ENCODE results near the gene LAMB1.
A peak's percentile ranks its signal among the peaks of the same experiment; 100 is the strongest.

Gene LAMB1

DNA sequence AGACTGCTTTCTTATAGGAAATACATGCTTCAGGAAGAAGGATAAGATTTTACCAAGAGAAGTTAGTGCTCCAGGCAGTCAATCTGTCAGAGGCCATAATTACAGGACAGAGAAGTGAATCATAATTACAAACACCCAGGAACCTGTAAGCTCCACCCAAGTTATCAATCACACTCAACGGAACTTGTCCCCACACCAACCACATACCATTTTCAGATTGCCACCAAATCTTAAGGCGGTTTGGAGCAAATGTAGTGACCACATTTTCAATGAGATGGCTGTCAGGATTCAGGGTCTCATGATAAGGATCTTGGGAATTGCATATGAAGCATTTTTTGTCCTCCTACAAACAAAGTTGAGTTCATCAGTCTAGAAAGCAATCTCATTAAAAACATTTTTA is 4.8 kb downstream of the LAMB1 start:
- no peak for DNase-seq

DNA sequence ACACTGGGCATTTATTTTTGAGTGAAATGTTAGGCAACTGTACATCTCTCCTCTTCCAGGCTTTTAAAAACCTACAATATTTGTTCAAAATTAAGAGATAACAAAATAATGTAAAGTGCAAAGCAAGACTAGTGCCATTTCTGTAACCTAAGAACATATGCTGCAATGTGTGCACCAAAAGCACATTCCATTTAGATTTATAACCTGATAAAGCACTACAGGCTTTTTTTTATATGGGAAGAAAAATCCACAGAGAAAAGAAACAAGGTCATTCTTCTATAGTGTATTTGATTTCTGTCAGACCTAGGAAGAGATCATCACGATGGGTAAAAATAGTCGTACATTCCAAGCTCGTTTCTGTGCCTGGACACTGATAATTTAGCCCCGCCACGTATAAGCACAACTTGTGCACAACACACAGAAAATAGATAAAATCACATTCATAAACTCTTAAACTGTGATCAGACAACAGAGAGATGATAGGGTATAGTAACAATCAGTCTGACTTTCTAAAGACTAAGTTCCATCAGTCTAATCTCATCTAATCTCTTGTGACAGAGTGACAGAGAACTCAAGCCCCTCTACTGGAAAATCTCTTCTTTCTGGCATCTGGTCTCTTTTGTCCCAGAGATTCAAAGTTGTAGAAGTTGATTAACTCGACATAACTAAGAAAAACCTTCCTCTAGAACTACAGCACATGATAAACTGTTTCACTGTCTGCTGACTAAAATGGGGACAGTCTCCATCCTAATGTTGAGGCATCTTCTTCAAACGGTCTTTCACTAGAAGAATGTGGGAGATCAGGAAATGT is 6.7 kb downstream of the LAMB1 start:
- no peak for DNase-seq

DNA sequence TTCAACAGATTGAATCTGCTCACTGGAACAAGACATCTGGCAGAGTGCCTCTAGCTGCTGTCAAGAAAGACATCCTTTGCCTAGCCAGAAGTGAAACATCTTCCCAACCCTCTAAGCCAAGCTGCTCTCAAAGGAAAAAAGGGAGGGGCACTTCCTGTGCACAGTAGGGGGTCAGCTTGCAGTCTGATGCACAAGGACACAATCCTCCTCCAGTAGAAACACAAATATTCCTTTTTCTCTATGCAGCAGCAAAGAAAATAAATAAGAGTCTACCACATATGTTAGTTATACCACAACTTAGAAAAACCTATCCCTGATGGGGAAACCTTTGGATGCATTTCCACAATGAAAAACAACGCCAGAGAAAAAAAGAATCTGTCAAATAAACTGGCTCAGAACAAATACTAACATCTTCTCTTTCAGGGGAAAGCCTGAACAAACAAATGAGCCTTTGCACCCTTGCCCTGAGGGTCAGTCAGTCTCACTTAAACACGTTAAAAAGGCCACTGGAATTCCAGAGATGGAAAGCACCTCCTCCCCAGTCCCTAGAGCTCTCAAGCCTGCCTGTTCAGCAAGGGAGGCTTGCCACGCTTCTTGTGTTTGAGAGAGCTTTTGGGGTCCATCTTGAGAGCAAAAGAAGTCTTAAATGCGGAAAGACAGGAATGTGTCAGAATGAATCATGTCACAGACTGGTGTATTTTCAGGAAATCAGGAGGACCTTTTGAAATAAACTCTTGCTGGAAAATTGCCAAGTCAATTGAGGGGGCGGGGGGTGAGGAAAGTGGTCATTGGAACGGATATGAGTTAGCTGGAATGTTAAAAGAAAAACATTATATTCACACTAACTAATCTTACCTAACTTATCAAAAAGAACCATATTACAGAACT is 7.5 kb downstream of the LAMB1 start:
- DNase-seq = no peak

DNA sequence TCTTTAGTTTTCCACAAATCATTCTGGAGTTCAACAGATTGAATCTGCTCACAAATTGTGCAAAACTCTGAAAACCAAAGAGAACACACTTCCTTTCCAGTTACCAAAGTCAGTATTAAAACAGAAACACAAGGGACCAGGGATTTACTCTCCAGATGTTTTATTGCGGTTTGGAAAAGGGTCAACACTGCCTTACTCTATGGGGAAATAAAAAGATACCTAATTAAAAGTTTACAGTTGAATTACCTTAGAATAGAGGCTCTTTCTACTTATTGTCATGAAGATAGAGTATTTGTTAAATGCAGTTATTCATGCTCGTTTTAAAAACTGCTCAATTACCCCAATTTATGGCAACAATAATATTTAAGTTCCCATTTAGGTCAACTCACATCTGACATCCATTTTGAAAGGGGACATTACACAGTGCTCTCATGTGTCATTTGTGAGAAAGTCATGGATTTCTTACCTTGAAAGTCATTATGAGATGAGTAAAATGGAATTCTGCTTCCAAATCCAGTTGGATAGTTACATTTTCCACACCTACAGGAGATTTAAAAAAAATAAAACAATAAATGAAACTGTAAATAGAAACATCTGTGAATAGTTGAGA is 8.4 kb downstream of the LAMB1 start:
- DNase-seq = no peak

DNA sequence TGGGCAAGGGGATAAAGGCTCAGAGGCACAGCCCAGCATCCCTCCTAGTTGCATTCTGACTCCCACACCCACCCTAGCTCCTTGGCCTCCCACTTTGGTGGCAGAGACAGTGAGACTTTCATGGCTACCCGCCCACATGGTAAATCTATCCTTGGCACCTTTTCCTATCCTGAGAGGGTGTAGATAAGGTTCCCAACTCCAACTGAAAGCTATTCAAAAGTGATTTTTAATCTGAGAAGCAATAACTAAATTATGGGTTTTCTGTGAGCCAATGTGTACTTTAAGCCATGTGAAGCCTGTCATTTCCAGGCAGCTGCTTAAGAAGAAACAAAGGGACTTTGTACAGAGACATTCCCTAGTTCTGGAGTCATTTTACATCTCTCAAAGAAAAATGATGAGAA is 9.1 kb downstream of the LAMB1 start:
- DNase-seq = peak; percentile 39

DNA sequence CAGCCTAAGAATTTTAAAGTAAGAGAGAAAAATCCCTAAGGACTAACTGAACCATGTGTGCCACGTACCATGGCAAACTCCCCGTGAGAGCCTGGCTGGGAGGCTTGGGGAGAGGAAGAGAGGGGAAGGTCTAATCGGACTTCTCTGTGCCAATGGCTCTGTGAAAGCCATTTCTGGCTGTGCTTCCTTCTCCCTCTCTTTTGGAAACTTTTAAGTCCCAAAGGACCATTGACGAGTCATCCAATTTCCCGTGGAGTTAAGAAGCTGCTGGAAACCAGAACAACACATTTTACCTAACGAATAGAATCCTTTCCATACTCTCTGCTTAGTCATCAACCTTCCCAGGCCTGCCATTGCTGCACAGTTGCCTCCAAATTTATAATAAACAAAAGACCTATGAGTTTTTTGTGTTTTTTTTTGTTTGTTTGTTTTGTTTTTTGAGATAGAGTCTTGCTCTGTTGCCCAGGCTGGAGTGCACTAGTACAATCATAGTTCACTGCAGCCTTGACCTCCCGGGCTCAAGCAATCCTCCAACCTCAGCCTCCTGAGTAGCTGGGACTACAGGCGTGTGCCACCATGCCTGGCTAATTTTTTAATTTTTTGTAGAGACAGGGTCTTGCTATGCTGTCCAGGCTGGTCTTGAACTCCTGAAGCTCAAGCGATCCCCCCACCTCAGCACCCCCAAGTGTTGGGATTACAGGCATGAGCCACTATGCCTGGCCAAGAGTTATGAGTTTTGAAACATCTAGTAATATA is 13.2 kb downstream of the LAMB1 start:
- no peak for DNase-seq

DNA sequence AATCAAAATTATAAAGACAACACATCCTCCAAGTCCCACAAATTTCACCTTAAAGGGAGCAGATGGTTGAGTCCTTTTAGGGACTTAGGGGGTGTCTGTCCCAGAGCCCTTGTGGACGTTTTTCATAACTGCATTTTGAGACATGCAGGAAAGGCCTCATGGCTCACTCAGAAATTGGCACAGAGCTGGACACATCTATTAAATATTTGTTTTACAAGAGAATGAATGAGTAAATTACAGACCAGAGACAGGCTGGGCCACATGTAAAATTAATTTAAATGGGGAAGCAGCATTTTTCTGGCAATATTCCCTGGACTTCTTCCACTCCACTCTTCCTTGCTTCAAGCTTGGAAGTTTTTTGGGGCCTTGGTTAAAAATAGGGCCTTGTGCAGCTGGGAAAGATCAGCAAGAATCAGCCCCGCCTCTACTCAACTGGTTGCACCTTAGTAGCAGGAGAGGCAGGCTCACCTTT is 20.0 kb downstream of the LAMB1 start:
- peak; percentile 37 for DNase-seq

DNA sequence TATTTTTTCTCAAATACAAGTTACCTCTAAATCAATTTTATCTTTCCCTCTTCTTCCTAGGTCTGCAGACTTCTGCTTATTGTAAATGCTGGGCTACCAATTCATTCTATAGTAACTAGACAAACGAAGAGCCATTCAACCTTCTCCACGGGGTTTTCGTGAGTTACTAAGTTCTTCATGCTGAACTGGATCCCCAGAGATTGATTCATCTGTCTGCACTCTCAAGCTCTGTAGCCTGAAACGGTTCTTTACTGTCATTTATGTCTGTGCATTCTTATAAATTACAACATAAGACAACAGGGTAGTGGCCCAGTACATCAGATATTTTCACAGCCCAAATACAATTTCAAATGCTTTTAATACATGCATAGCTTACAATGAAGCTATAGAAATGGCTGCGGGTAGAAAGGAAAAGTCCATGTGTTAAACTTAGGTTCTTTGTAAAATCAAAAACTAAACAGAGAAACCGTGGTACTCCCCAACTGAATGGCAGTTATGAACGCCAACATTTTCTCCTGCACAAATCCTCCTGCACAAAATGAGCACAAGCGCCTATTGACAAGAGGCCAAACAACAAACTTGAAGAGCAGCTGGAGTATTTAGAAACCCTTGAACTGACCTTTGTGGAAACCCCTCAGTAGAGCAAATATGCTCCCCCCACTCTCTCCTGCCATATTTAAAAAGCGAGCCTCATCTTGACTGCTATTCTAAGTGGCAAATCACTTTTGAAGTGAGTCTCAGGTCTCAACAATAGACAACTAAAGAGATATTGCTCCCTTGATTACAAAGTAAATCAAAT is 20.7 kb downstream of the LAMB1 start:
- peak; percentile 28 for DNase-seq

DNA sequence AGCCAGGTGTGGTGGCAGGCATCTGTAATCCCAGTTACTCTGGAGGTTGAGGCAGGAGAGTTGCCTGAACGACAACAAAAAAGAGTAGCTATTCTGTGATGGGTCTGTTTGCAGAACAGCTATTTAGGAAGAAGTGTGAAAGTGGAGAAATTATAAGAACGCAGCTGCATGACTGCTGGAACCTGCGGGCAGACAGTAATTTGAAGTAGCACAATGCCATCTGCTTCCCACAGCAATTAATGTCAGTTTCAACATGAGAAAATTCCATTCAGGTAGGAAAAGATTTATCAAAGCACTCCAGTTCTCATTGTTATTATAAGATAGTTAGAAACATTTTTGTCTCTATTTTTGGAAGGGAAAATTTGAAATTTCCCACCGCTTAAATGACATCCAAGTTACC is 21.5 kb downstream of the LAMB1 start:
- no peak for DNase-seq

DNA sequence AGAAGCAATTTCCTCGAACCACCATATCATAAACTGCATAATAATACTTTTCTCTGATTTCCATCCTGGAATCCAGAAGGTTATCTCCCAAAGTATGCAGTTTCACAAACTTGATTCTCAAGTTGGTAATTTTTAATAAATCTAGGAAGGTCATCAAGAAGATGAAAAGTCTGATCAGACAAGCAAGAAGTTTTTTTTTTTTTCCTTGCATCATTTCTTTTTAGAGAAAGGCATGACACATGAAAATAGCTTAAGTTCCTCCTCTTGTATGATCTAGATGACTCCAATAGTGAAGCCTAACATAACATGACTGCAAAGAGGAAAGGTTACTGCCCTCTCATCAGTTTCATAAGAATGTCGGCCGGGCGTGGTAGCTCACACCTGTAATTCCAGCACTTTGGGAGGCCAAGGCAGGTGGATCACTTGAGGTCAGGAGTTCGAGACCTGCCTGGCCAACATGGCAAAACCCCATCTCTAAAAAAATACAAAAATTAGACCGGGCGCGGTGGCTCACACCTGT is 22.2 kb downstream of the LAMB1 start:
- no peak for DNase-seq

DNA sequence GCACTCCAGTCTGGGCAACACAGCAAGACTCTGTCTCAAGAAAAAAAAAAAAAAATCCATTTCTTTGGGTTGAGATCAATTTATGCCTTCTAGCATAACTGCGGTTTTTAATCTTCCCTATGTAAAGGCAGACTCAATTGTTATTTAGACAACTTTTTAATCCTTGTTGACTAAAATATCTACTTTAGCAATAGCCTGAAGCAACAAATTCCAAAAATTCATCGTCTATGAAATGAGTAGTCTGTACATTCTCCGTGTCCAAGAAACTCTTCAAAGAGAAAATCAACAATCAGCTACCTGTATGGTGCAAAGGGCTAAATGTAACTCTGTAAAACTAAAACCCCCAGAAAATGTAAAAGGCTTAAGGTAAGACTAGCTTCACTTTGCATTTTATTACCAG is 22.8 kb downstream of the LAMB1 start:
- no peak for DNase-seq

DNA sequence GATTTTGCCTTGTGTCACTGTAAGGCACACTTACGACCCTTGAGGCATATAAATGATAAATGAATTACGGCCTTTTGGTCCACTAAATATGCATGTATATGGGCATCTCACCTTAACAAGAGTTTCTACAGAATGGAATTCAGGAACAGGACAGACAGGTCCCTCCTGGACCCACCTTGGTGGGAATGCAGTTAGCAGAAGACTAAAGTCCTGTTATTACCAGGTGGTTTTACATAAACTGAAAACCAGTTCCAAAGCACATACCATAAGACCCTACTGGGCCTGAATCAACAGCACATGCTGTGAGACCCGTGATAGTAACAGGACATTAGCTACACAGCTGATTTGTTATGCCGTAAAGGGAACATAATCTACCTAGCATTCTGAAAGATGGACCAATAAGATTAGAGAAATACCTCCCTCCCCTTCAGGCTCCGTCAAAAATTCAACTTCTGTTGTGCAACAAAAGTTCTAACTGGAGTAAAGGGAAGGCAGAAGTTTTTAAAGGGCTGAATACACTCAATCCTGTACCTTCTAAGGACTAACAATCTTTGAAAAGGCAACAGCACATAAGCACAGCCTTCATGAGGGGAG is 24.0 kb downstream of the LAMB1 start:
- DNase-seq = no peak

DNA sequence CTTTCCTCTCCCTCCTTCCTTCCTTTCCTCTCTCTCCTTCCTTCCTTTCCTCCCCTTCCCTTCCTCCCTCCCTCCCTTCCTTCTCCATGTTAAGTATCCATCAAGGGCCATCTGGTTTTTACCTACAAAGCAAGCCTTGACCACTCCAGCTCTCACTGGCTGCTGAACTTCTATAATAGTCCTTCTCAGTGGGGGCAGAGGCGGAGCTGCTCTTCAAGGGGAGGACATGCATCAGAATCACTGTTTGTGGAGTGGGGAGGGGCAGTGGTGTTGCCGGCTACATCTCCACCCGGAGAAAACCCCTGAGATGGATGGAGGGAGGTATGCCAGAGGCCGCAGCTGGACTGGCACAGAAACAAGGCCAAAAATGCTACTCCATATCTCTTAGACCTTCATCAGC is 25.9 kb downstream of the LAMB1 start:
- DNase-seq = no peak

DNA sequence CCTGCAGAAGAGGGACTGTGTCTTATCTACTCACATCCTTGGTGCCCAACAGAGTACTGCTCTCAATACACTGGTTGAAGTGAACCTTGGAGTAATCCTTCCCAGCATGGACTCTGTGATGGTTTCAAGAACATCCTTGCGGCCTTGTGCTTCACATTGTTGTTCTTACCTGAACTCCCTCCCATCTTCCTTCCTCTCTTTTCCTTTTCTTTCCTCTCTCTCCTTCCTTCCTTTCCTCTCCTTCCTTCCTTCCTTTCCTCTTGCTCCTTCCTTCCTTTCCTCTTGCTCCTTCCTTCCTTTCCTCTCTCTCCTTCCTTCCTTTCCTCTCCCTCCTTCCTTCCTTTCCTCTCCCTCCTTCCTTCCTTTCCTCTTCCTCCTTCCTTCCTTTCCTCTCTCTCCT is 26.3 kb downstream of the LAMB1 start:
- DNase-seq = no peak

DNA sequence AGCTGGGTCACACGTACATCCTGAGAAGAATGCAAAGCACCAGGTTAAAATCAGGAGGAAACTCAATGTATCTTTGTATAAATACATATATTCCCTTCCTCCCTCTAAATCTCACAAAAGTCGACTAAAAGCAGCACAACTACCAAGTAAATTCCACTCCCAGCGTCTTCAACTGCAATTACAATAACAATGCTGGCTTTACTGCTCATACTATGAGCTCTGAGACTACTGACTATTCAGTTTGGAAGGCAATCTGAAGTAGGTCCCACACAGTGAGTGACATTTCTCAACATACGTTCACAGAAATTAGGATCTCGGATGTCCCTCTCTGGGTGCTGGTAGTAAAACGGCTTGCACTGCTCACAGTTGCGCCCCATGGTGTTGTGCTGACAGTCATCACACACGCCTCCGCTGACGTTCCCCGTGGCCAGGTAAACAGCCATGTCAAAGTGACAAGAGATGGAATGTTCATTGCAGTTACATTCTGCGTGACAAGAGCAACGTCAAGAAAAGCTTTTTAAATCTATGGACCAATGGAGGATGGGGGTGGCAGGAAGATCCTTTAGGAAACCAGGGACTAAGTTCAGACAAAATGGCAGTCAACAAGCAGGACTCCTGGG is 27.5 kb downstream of the LAMB1 start:
- DNase-seq = no peak

DNA sequence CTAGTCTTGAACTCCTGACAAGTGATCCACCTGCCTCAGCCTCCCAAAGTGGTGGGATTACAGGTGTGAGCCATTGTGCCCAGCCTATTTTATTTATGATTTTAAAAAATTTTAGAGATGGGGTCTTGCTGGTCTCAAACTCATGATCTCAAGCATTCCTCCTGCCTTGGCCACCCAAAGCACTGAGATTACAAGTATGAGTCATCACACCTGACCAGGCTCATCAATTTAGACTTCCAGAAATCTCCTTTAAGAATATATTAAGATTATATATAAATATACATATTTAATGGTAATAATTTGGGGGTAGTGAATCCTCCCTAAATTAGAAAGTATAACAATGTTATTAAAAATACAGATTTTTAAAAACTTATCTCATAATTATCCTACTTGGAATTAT is 29.1 kb downstream of the LAMB1 start:
- no peak for DNase-seq

DNA sequence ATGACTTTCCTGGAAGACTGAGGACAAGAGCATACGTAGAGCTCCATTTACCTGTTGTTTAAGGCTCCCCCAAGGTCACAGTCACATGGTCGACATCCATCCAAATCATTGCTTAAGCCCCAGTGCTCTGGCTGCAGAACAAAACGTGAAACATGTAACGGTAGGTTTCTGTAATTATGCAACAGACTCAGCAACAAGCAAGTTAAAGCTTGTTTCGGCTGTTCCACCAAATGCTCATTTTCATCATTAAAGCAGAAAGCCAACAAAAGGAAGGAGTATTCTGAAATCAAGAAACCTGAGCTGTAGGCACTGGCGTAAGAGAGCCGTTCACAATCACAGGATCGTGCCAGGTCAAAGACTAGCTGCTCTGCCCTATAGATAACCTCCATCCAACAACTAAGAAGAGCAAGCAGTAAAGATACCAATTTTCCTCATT is 30.0 kb downstream of the LAMB1 start:
- no peak for DNase-seq

DNA sequence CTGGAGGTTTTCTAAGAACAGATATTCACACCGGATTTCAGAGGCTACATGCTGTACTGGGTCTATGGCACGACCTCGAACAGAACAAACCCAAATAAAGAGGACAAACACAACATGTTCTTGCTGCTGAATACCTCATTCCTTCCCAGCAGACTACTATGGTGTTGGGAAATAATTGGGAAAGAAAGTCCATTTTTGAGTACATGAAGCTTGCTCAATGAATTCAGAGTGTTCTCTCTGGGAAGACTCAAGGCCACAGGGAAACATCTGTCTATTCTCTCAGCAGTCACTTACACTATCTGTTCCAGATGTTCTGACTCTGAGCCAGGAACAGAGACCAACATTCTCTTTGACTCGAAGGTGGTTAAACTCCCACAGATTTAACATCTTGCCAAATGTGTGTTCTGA is 30.9 kb downstream of the LAMB1 start:
- DNase-seq = no peak

DNA sequence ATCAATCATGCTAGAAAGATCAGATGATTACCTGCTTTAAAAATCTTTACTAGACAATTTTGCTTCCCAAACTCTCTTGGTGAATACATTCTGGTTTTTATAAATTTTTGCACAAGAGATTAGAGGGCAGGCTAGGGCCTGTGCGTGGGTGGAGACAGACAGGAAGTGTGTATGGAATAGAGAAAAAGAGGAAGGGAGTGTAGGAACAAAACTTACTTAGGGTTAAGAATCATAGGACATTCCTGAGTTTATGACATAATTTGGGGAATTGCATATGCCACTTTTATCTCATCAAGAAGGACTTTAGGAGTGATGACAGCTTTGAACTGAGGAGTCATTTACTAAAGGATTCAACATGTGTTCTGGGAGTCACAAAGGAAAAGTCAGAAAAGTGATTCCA is 31.3 kb downstream of the LAMB1 start:
- DNase-seq = no peak

DNA sequence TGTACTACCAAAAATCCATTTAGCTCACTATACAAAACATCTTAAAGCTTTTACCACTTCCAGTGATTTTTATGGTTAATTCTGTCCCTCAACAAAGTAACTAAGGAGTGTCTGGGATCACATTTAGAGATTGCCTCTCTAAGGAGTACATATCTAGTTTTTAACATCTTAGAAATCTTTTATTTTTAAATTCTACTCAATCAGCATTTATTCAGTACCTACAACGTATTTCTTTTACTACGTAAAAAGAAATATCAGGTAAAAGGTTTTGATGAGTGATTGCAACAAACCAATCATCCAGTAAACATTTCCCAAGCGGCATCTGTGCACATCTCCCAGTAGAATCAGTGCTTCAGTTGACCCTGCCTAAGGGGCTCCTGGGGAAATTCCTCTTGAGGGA is 31.9 kb downstream of the LAMB1 start:
- DNase-seq = no peak

DNA sequence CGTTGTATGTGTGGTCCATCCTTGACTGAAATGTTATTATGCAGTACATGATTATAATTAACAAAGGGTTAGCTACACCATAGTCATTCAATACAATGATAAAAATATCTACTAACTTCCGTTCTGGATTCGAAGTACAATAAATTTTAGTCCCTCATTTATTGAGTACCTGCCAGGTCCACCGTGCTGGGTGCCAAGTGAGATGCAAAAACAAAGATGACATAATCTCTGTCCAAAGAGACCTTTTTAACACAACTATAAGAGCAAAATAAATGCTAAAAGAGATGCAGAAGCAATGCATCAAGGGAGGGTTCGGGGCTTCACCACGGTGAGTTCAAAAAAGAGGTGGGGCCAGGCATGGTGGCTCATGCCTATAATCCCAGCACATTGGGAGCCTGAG is 33.1 kb downstream of the LAMB1 start:
- no peak for DNase-seq
